PC-9 (cell line): Measurements from ENCODE around the gene ITGA3. TPM values are rescaled to one million over a fixed set of nuclear protein-coding genes. Genes with fewer than 3 reads are reported as not detected.

Source experiments
- BruUV-seq: library from RNA; stranded (reverse); fragments of 400-500 nt; replicated peaks from 2 replicates; lab custom pipeline; 2021; lab: Mats Ljungman, UMichigan
- CTCF ChIA-PET: fragments of 300-600 bp; sonication (Branson Sonifier 250); formaldehyde crosslinking; loops from one replicate; lab custom pipeline; 2022; ENCODE audit warnings: antibody characterized with exemption; lab: Charles Lee
- POLR2A ChIA-PET: fragments of 300-600 bp; sonication (Branson Sonifier 250); formaldehyde crosslinking; loops from one replicate; lab custom pipeline; 2022; ENCODE audit warnings: antibody characterized with exemption; ENCODE audit not compliant: unreplicated experiment; lab: Charles Lee
- DNase-seq, 2 experiments: peaks; one replicate each; pipeline versions ENCODE4 v3.0.0 to v3.0.0-alpha.2; 2015 to 2022; ENCODE audit warnings: mixed read lengths in 1 of 2
- H2AFZ ChIP-seq: fragments of 200-600 bp; sonication (generic); 2 replicates; pipeline ENCODE4 v1.8.1; 2017; ENCODE audit warnings: antibody characterized with exemption
- H3F3A ChIP-seq: fragments of 200-600 bp; sonication (generic); 2 replicates; pipeline ENCODE4 v1.8.1; 2017; ENCODE audit warnings: antibody characterized with exemption, mild to moderate bottlenecking, low read depth; ENCODE audit not compliant: insufficient read depth
- H3K27ac ChIP-seq: fragments of 200-600 bp; sonication (generic); 2 replicates; pipeline ENCODE4 v1.6.1; 2016; ENCODE audit warnings: mixed run types
- H3K27me3 ChIP-seq: fragments of 200-600 bp; sonication (generic); 2 replicates; pipeline ENCODE4 v1.6.1; 2016; ENCODE audit warnings: low read depth, mixed run types; ENCODE audit not compliant: insufficient read depth
- H3K36me3 ChIP-seq: fragments of 200-600 bp; sonication (generic); 2 replicates; pipeline ENCODE4 v1.6.1; 2016; ENCODE audit warnings: low read depth, mixed run types
- H3K4me1 ChIP-seq: fragments of 200-600 bp; sonication (generic); replicated peaks from 2 replicates; pipeline ENCODE4 v1.6.1; 2016; ENCODE audit warnings: mixed run types; ENCODE audit not compliant: insufficient read depth
- H3K4me2 ChIP-seq: fragments of 200-600 bp; sonication (generic); 2 replicates; pipeline ENCODE4 v1.6.1; 2017; ENCODE audit warnings: mixed run types
- H3K4me3 ChIP-seq: fragments of 200-600 bp; sonication (generic); 2 replicates; pipeline ENCODE4 v1.6.1; 2016; ENCODE audit warnings: mixed run types
- H3K79me2 ChIP-seq: fragments of 200-600 bp; sonication (generic); 2 replicates; pipeline ENCODE4 v1.6.1; 2017; ENCODE audit warnings: low read depth, mixed run types
- H3K9me2 ChIP-seq: fragments of 200-600 bp; sonication (generic); 2 replicates; pipeline ENCODE4 v1.8.1; 2017; ENCODE audit warnings: mild to moderate bottlenecking; ENCODE audit not compliant: insufficient read depth
- H3K9me3 ChIP-seq: fragments of 200-600 bp; sonication (generic); 2 replicates; pipeline ENCODE4 v1.8.1; 2016; ENCODE audit warnings: low read depth; ENCODE audit not compliant: insufficient read depth
- H4K20me1 ChIP-seq: fragments of 200-600 bp; sonication (generic); 2 replicates; pipeline ENCODE4 v1.8.1; 2017; ENCODE audit not compliant: insufficient read depth
- CTCF ChIP-seq: fragments of 200-600 bp; sonication (generic); conservative IDR thresholded peaks from 2 replicates; pipeline ENCODE4 v1.6.1; 2017; ENCODE audit warnings: mixed run types, antibody characterized with exemption, mild to moderate bottlenecking, moderate library complexity
- EZH2 ChIP-seq: fragments of 200-600 bp; sonication (generic); IDR thresholded peaks from 2 replicates; pipeline ENCODE4 v1.8.0; 2017; ENCODE audit warnings: antibody characterized with exemption, low read depth
- intact Hi-C: fragments of 100-400 bp; cut with micrococcal nuclease; formaldehyde crosslinking; loops from one replicate; pipeline ENCODE4 v1.10.0; 2022; ENCODE audit not compliant: unreplicated experiment
- total RNA-seq: library from RNA; stranded (reverse); gene quantifications from 2 replicates; pipeline ENCODE4 v1.2.3, GENCODE V29; 2021

ITGA3 gene
- total RNA-seq, 1 experiment from 2014 or later, result 291 TPM

- Histone ChIP-seq H3K36me3 (no peaks in the 10 kb centered on the region), H3K27me3 (no peaks in the 10 kb centered on the region), H3K4me1 (no peaks in the 10 kb centered on the region), H3K79me2 (no peaks in the 10 kb centered on the region), H3K9me2 (no peaks in the 10 kb centered on the region), H3K4me3 (no peak overlapping the region), H3K9me3 (peaks cover 10% of the 10 kb centered on the region; the same call in 1 of the 2 replicates), H3F3A (no peaks in the 10 kb centered on the region; the same call in 1 of the 2 replicates), H4K20me1 (no peaks in the 10 kb centered on the region), H2AFZ (no peak overlapping the region), H3K27ac (no peak overlapping the region), H3K4me2 (no peak overlapping the region)
- no TSS peak for BruUV-seq
- no peak for DNase-seq
- intact Hi-C loops, result no loop called here
- TF ChIP-seq CTCF, result no peak
- no peak for TF ChIP-seq EZH2
- POLR2A ChIA-PET, result no interaction called here
- CTCF ChIA-PET, result no interaction called here
These were observed 41.3 kb upstream of the ITGA3 start for GRCh38 chr17:50014471-50015088.

- DNase-seq, result no peak
- Histone ChIP-seq H3K27ac (no peak overlapping the region), H3K4me2 (no peak overlapping the region), H3K9me2 (no peaks in the 10 kb centered on the region), H3K36me3 (no peaks in the 10 kb centered on the region), H3F3A (no peaks in the 10 kb centered on the region; the same call in 1 of the 2 replicates), H2AFZ (no peak overlapping the region), H3K9me3 (peaks cover 7% of the 10 kb centered on the region; the same call in 1 of the 2 replicates), H3K4me1 (no peaks in the 10 kb centered on the region), H3K27me3 (no peaks in the 10 kb centered on the region), H3K4me3 (no peak overlapping the region), H3K79me2 (no peaks in the 10 kb centered on the region), H4K20me1 (no peaks in the 10 kb centered on the region)
- intact Hi-C loops, result no loop called here
- ChIA-PET POLR2A (no interaction called here), CTCF (no interaction called here)
- BruUV-seq, result no TSS peak
- TF ChIP-seq CTCF (no peak), EZH2 (no peak)
These were observed 40.8 kb upstream of the ITGA3 start for GRCh38 chr17:50015146-50015545.

GRCh38 chr17:50018909-50019308 is 37.0 kb upstream of the ITGA3 start:
- Histone ChIP-seq H3K36me3 (no peaks in the 10 kb centered on the region), H3K4me3 (no peak overlapping the region), H3K4me2 (no peak overlapping the region), H3F3A (peaks cover 20% of the 10 kb centered on the region), H3K9me3 (peaks cover 7% of the 10 kb centered on the region; the same call in 1 of the 2 replicates), H3K27me3 (no peaks in the 10 kb centered on the region), H3K27ac (no peak overlapping the region), H3K4me1 (0 out of 2 replicates have a peak, but pooled peaks cover 9% of the 10 kb centered on the region), H3K9me2 (no peaks in the 10 kb centered on the region), H3K79me2 (no peaks in the 10 kb centered on the region), H2AFZ (no peak overlapping the region), H4K20me1 (no peaks in the 10 kb centered on the region)
- BruUV-seq, result no TSS peak
- CTCF ChIA-PET, result no interaction called here
- intact Hi-C loops, result no loop called here
- no peak for DNase-seq
- POLR2A ChIA-PET, result interaction anchor here (0.5 to 0.7 kb wide), 3 partner anchors 43 to 372 kb away, joined by 3 to 6 read pairs (median 3); no protein-coding TSS in a partner anchor
- TF ChIP-seq CTCF (no peak), EZH2 (no peak)
